HG03039 (cell line): ENCODE results near the gene ITPKB.

Experiments
- ATAC-seq: cut with Tn5 transposase; IDR thresholded peaks from one replicate; pipeline ENCODE4 v1.9.1; 2021; ENCODE audit warnings: mild to moderate bottlenecking, moderate library complexity; ENCODE audit not compliant: unreplicated experiment

Gene ITPKB

DNA sequence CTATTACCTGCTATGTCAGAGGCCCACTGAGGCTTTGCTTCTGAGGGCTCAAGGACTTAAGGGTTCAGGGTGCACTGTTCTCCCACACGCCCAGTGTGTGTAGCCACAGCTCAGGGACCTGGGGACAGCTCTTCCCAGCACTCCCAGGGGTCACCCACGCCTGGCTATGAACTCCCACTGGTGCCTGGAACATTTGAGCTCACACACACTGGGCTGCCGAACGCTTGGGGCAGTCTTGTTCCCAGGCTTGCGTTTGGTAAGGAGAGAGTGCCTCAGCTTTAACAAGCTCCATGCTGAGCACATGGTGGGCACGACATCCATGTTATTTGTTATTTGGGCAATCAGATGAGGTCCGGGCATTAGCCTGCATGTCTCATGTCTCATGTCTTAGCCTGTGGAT, 153.0 kb downstream of the ITPKB start:
- no peak for ATAC-seq

- no peak for ATAC-seq
Measured at GRCh38 chr1:226584164-226584563, 154.9 kb downstream of the ITPKB start.

DNA sequence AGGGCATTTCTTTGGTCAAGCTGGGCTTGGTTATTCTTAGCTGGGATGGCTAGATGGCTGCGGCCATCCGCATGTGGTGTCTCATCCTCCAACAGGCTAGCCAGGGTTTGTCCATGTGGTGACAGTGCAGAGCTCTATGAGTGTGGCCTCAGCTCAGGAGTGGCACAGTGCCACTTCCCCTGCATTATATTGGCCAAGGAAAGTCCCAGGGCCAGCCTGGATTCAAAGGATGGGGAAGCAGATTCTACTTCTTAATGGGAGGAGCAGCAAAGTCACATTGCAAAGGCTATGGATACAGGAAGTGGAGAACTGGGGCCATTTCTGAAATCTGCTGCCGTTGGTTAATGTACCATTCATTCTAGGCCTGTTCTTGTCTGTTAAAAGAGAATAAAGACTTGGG, 156.1 kb downstream of the ITPKB start:
- ATAC-seq: no peak
